ENCODE data around the gene UST.

GRCh38 chr6:148954934-148955333 is 208.1 kb downstream of the UST start:
- TF ChIP-seq REST (IDR thresholded peaks at IDR 0.05; ENCODE audit: borderline replicate concordance): no peak
- no peak for TF ChIP-seq POLR2AphosphoS5 (IDR thresholded peaks at IDR 0.05)
- TF ChIP-seq EP300 (conservative IDR thresholded peaks at IDR 0.05; ENCODE audit: poor library complexity, severe bottlenecking): no peak
- no peak for TF ChIP-seq TAF1 (IDR thresholded peaks at IDR 0.05; ENCODE audit: low read depth)
- no peak for TF ChIP-seq CTCF (IDR thresholded peaks at IDR 0.05; ENCODE audit: poor library complexity, severe bottlenecking)
- no peak for TF ChIP-seq SMC3 (conservative IDR thresholded peaks at IDR 0.05; ENCODE audit: poor library complexity)
- TF ChIP-seq RAD21 (conservative IDR thresholded peaks at IDR 0.05): no peak
